TTC549 (cell line): ENCODE data around the gene UPP2.

Source experiments
- FAIRE-seq: peaks from 2 replicates; lab custom pipeline; 2012; peaks lifted over from hg19 to GRCh38; lab: Jason Lieb, UNC

UPP2 gene

GRCh38 chr2:158101384-158101926 is at the start of gene UPP2:
Gene UPP2 (plus strand): TSS chr2:158101876. CDS start chr2:158102064, 188 bp downstream.
- no peak for FAIRE-seq

DNA sequence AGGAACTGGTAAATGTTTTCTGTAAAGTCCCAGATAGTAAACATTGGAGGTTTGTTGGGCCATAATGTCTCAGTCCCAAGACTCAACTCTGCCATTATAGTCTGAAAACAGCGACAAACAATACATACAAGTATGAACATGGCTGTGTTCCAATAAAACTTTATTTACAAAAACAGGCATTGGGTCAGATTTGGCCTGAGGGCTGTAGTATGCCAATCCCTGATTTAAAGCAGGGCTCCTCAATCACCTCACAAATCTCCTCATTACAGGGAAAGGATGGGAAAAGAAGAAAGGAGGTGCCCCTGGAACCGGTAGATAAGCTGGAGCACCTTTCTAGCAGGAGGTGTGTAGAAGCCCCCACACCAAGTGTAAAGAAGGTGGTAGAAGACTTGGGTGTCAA is 48.9 kb upstream of the UPP2 start:
- FAIRE-seq = no peak

DNA sequence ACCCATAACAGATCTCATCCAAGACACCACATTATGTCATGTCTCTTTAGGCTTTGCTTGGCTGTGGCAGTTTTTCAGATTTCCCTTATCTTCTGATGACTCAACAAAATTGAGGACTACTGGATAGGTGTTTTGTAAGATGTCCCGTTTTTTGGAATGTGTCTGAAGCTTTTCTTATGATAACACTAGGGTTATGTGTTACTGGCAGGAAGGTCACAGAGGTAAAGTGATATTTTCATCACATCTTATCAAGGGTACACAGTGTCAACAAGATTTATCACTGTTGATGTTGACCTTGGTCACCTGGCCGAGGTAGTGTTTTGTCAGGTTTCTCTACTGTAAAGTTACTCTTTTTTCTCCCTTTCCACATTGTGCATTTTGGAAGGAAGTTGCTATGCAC is 44.8 kb upstream of the UPP2 start:
- FAIRE-seq = no peak

DNA sequence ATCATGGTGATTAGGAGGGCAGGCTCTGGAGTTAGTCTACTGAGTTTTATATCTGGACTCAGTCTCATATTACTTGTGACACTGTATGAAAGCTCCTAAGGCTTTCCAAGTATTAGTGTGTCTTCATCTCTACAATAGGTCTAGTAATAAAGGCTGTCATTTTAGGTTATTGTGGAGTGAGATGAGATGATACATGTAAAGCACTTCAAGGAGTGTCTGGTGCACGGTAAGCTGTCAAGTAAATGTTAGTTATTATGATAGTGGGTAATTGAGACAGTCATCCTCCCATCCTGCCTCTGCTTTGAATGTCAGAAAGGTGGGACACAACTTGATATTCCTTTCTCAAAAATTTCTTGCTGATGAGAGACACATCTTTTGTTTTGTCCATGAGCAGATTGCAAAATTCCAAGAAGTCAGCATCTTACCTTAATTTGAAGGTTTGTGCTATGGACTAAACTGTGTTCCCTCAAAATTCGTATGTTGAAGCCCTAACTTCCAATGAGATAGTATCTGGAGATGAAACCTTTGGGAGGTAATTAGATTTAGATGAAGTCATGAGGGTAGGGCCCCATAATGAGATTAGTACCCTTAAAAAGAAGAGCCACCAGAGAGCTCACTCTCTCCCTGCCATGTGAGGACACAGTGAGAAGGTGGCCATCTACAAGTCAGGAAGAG is 41.4 kb upstream of the UPP2 start:
- FAIRE-seq = no peak

DNA sequence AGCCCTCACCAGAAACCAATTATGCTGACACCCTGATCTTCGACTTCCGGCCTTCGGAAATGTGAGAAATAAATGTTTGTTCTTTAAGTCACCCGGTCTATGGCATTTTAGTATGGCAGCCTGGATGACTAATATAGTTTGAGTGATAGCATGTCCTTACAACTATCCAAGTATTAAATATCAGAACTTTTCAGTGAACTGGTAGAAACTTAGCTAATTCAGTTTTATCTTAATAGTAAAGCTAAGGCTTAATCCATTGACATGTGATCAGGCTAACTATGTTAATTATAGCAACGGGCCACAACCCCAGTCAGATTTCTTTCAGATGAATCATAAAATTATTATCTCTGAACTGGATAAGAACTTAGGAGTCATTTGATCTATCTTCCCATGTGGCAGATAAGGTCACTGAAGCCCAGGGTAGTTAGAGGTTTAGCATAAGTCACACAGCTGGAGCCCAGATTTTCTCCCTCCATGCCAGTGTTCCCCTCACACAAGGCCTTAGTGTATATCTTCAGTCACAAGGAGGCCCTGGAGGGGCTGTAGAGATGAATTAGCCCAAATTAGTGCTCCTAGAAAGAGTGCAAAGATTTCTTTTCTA is 40.7 kb upstream of the UPP2 start:
- FAIRE-seq = no peak

- FAIRE-seq = no peak
Observed at GRCh38 chr2:158061763-158062162, 39.9 kb upstream of the UPP2 start.

DNA sequence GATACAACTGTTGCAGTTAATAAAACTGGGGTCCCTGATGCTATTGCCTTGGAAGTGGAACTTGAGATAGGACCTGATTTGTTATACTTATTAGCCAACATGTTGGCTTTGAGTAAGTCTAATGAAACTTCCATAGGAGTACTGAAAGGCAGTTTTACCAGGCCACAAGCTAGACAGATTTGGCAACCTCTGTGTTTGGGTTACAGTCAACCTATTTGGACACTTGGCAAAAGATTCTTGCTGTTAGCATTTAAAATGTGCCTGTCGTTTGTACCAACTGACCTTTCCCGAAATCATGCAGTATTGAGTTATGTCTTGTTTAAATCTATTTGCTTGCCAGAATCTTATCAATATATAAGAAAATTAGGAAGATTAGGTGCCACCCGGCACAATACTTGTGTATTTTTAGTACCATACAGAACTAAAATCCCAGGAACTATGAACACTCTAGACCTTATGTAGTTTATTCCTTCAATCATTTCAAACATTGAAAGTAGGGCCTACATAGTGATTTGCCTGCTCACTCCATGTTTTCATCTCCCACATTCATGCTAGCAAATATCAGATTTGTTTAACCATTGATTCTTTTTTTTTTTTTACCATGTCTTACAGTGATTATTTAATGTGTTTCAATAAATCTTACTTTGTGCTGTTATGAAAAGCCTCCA is 35.5 kb upstream of the UPP2 start:
- no peak for FAIRE-seq

DNA sequence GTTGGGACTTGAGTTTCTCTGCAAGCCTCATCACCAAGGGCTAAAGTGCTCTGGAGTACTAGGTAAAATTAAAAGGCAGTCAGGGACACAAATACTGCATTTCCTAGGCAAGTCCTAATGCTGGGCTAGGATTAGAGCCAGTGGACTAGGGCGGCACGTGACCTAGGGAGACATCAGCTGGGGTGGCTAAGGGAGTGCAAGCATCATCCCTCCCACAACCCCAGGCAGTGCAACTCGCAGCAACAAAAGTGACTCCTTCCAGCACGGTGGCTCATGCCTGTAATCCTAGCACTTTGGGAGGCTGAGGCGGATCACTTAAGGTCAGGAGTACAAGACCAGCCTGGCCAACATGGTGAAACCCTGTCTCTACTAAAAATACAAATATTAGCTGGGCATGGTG is 30.7 kb upstream of the UPP2 start:
- FAIRE-seq = no peak

DNA sequence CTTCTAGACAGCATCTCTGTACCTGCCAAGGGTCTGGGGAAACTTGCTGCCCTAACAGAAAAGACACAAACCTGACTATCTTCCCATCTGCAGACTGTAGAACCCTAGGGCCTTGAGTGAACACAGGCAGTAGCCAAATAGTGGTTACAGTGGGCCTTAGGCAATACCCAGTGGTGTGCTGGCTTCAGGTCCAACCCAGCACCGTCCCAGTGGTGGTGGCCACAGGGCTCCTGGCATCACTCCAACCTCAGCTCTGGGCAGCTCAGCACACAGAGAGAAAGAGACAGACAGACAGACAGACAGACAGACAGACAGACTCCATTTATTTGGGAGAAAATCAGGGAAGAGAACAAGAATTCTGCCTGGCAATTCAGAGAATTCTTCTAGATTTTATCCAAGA is 29.3 kb upstream of the UPP2 start:
- no peak for FAIRE-seq

- no peak for FAIRE-seq
Observed at GRCh38 chr2:158079672-158080071, 22.0 kb upstream of the UPP2 start.

DNA sequence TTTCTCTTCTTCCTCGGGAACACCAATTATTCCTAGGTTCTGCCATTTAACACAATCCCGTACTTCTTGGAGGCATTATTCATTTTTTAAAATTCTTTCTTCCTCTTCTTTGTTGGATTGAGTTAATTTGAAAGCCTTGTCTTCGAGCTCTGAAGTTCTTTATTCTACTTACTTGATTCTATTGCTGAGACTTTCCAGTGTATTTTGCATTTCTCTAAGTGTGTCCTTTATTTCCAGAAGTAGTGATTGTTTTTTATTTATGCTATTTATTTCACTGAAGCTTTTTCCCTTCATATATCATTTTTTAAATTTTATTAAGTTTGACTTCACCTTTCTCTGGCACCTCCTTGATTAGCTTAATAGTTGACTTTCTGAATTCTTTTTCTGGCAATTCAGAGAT is 13.6 kb upstream of the UPP2 start:
- no peak for FAIRE-seq

GRCh38 chr2:158089322-158089721 is 12.4 kb upstream of the UPP2 start:
- no peak for FAIRE-seq

- FAIRE-seq = no peak
Observed at GRCh38 chr2:158091647-158092046, 10.0 kb upstream of the UPP2 start.

DNA sequence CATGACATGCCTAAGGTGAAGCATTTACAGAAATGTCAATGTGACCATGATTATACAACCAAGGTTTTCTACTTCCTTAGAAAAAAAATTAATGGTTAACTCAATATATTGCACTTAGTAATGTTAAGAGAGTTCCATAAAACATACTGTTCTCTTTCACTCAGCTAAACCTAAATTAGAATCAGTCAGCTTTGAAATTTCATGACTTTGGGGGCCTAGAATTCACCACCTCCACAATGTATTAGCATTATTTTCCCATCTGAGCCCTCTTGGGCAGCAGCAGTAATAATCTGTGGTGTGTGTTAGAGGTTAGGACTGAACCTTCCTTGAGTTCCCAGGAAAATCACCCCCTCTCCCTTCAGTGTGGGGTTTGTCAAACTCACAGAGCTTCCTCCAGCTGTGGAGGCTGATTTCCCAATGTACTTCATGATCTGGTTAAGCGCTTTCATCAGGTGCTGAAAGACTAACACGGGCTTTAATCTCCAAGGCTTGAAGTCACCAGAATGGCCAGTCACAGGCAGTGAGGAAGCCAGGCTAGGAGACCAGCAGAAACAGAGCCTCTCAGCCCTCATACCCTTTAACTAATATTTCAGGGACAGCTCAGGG is 7.1 kb upstream of the UPP2 start:
- FAIRE-seq = no peak

- no peak for FAIRE-seq
Observed at GRCh38 chr2:158095269-158095668, 6.4 kb upstream of the UPP2 start.

- FAIRE-seq = no peak
Observed at GRCh38 chr2:158095912-158096311, 5.8 kb upstream of the UPP2 start.

- no peak for FAIRE-seq
Observed at GRCh38 chr2:158097481-158097880, 4.2 kb upstream of the UPP2 start.

GRCh38 chr2:158098178-158098577 is 3.5 kb upstream of the UPP2 start:
- no peak for FAIRE-seq

DNA sequence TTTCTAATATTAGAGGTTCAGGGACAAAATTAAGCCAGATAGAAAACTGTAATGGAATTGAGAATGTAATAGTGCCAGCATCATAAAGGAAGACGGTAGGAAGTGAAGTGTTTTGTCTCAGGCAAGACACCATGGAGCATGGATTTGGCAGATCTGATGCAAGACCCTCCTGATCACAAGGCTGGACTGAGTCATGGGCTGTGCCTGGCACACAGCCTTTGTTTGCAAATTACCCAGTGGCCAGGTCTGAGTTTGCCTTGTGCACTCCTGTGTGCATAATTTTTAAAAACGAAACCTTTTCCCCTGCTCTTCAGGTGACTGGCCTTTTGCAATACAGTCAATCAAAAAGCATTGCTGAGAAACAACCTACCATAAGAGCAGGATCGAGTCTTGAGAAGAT is 2.0 kb upstream of the UPP2 start:
- FAIRE-seq = no peak

GRCh38 chr2:158100411-158100810 is 1.3 kb upstream of the UPP2 start:
- no peak for FAIRE-seq

DNA sequence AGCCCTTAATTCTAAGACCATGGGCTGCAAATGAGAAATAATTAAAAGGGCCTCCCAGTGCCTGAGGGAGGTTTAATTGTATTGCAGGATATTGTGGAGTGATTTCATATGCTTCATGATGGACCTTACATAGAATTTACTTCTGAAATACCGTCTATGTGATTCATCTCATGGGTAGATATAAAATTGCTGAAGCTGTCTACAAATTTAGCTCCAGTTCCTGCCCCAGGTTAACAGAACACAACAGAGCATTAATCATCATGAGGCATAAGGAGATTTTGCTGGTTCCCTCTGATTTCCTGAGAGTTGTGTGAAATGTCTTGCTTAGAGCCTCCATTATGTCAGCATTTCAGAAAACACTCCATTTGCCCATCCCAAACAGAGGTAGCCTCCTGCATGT is 770 bp downstream of the UPP2 start:
- FAIRE-seq = no peak

GRCh38 chr2:158103411-158104012 is 1.8 kb downstream of the UPP2 start:
- FAIRE-seq = no peak

DNA sequence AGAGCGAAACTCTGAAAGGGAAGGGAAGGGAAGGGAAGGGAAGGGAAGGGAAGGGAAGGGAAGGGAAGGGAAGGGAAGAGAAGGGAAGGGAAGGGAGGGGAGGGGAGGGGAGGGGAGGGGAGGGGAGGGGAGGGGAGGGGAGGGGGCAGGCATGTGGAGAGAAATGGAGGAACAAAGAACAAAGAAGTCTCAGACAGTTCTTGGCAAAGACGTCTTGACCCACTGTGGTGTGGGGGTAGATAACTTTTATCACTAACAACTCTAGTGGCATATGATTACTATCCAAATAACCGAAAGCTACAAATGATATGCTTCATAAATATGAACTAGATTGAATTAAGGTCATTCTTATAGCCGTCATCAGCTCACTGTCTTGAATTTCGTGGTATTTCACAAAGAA is 3.2 kb downstream of the UPP2 start:
- no peak for FAIRE-seq
